HG02571 (cell line): ENCODE measurements around the gene MRPL1.
A peak's percentile ranks its signal among the peaks of the same experiment; 100 is the strongest.
"Not testable (repeated sequence)": the region's sequence is repeated elsewhere in the genome, so short reads cannot be mapped to it uniquely, and the experiment has no call there.

Experiments used
- ATAC-seq: cut with Tn5 transposase; IDR thresholded peaks from one replicate; pipeline ENCODE4 v1.9.1; 2021; ENCODE audit warnings: mild to moderate bottlenecking, moderate library complexity; ENCODE audit not compliant: unreplicated experiment

The MRPL1 gene

GRCh38 chr4:77911842-77912450 lies 49.3 kb downstream of the MRPL1 start:
- ATAC-seq: peak; percentile 66

GRCh38 chr4:77913348-77913747 lies 50.7 kb downstream of the MRPL1 start:
- no peak for ATAC-seq

- ATAC-seq: no peak
Measured at GRCh38 chr4:77917075-77917474, 54.4 kb downstream of the MRPL1 start.

- no peak for ATAC-seq
Measured at GRCh38 chr4:77917601-77918000, 55.0 kb downstream of the MRPL1 start.

- no peak for ATAC-seq
Measured at GRCh38 chr4:77920371-77920770, 57.7 kb downstream of the MRPL1 start.

- no peak for ATAC-seq
Measured at GRCh38 chr4:77921701-77922100, 59.1 kb downstream of the MRPL1 start.

GRCh38 chr4:77922158-77923094 lies 59.8 kb downstream of the MRPL1 start:
- ATAC-seq: no peak

GRCh38 chr4:77927991-77928925 lies 65.6 kb downstream of the MRPL1 start:
- ATAC-seq: no peak

- ATAC-seq: no peak
Measured at GRCh38 chr4:77930154-77930639, 67.6 kb downstream of the MRPL1 start.

- no peak for ATAC-seq
Measured at GRCh38 chr4:77930876-77931275, 68.2 kb downstream of the MRPL1 start.

GRCh38 chr4:77931452-77932135 lies 69.0 kb downstream of the MRPL1 start:
- ATAC-seq: no peak

GRCh38 chr4:77938560-77938959 lies 75.9 kb downstream of the MRPL1 start:
- ATAC-seq: no peak

- not testable (repeated sequence) for ATAC-seq
Measured at GRCh38 chr4:77945929-77946328, 83.3 kb downstream of the MRPL1 start.

GRCh38 chr4:77950203-77950602 lies 87.6 kb downstream of the MRPL1 start:
- ATAC-seq: no peak

- ATAC-seq: no peak
Measured at GRCh38 chr4:77952457-77952856, 89.8 kb downstream of the MRPL1 start.

GRCh38 chr4:77954690-77955089 lies 92.1 kb downstream of the MRPL1 start:
- no peak for ATAC-seq

- no peak for ATAC-seq
Measured at GRCh38 chr4:77956917-77957316, 94.3 kb downstream of the MRPL1 start.

- no peak for ATAC-seq
Measured at GRCh38 chr4:77958897-77959296, 96.3 kb downstream of the MRPL1 start.

- no peak for ATAC-seq
Measured at GRCh38 chr4:77959566-77960338, 97.1 kb downstream of the MRPL1 start.

- ATAC-seq: no peak
Measured at GRCh38 chr4:77960367-77960766, 97.7 kb downstream of the MRPL1 start.
